Colon (tissue), 2 donors: ENCODE data around the gene COL9A3.
"Not testable (repeated sequence)": the region's sequence is repeated elsewhere in the genome, so short reads cannot be mapped to it uniquely, and the experiment has no call there.

Source experiments
- FAIRE-seq: peaks from 2 replicates; lab custom pipeline; 2012; peaks lifted over from hg19 to GRCh38; lab: Jason Lieb, UNC
- donor health status: control.
- donor health status: control.

COL9A3 gene

DNA sequence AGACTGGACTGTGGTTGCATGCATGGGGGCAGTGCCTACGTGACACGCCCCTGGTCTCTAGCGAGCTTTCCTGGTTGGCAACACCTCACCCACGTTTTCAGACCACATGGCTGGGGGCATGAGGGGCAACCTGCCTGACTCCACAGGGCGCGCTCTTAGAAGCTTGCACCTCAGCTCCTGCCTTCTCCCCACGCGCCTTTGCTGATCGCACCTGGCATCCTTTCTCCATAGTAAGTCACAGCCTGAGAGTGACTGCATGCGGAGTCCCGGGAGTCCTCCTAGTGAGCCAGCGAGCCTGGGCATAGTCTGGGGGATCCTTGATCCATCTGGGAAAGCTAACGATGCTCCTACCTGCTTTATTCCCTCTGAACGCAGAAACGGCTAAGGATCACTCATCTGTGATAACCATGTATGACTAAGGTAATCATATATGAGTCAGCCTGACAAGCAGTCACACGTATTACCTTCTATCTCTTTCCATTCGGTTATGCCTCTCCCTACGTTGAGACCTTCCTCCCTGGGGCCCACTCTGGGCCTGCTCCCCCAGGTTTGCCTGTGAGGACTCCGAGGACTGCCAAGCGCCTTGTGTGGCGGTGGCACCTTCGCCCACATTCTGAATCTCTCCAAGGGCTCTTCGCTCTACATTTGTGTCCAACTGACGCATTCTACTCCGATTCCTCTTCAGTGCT lies 40.2 kb downstream of the COL9A3 start:
- FAIRE-seq, result no peak

DNA sequence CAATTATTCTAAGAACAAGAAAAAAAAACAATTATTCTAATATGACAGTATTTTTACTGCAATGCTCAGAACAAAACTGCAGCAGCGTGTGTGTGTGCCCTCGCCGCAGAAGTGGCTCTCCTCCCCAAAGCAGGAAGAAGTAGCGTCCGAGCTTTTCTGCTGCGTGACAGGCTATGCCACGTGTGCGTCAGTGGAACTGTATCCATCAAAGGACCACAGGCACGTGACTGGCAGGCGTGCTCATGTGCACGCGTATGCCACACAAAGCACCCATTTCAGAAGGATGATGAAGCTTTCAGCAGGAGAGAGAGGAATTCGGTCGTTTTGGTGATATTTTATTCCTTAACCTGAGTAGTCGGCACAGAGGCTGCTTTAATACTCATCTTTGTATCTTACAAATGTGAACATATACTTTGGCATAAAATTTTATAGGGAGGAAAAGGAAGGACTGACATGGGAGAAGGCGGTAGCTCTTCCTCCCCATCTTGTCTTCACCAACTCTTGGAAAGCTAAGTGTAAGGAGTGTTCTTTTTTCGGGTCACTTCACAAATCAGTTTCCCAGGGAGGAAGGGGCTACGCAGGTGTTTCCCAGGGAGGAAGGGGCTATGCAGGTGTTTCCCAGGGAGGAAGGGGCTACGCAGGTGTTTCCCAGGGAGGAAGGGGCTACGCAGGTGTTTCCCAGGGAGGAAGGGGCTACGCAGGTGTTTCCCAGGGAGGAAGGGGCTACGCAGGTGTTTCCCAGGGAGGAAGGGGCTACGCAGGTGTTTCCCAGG lies 41.4 kb downstream of the COL9A3 start:
- FAIRE-seq, result no peak

DNA sequence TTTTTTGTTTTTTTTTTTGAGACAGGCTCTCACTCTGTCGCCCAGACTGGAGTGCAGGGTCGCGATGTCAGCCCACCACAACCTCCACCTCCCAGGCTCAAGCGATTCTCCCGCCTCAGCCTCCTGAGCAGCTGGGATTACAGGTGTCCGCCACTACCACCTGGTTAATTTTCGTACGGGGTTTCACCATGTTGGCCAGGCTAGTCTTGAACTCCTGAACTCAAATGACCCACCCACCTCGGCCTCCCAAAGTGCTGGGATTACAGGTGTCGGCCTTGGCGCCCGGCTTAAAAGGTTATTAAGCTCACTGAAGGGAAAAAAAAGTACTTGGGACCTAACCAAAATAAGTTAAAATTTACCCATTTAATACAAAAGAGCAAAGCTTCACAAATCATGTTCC lies 42.9 kb downstream of the COL9A3 start:
- FAIRE-seq, result no peak

DNA sequence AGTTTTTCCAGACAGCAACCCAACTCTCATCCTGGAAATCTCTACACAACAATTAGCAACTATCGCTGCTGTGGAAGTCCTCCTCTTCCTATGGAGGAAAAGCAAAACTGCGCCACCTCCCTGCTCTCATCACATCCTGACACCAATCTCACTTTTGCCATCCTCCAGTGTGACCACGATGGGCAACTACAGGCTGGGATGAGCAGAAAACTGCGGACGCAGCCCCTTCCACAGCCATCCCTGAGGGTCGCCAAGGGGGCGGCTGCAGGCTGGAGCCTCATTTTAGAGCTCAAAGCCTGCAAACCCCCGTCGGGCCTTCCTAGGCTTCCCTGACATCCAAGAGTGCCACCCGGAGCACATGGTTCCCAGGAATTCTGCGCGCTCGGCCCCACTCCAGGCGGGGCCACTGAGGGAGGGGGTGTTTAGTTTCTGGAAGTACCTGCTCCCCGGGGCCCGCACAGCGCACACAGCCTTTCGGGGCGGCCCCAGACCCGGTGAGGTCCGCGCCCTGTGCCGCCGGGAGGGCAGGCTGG lies 43.6 kb downstream of the COL9A3 start:
- FAIRE-seq, result no peak

DNA sequence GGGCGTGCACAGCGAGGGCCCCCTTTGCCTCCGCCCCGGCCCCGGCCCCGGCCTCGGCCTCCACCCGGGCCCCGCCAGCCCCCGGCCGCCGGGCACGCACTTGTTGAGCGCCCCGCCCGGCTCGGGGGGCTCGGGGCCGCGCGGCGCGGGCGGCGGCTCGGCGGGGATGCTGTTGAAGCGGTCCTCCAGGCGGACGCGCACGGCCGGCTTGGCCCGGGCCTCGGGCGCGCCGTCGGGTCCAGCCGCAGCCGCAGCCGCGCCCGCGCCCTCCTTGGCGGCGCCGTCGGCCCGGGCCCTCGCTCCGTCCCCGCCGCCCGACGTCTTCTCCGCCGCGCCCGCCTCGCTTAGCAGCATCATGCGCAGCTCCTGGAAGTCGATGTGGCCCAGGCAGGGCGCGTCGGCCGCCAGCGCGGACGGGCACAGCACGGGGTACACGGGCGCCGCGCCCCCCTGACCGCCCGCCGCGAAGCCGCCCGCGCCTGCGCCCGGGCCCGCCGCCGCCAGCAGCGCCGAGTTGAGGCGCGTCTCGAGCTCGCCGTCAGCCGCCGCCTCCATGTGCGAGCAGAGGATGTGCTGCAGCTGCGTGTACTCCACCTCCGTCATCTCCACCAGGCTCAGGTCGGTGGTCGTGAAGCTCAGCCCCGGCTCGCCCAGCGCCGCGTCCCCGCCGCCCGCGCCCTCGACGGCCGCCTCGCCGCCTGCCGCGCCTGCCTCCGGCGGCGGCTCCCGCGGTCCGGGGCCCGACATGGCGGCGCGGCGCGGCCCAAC lies 44.3 kb downstream of the COL9A3 start:
- no peak for FAIRE-seq

DNA sequence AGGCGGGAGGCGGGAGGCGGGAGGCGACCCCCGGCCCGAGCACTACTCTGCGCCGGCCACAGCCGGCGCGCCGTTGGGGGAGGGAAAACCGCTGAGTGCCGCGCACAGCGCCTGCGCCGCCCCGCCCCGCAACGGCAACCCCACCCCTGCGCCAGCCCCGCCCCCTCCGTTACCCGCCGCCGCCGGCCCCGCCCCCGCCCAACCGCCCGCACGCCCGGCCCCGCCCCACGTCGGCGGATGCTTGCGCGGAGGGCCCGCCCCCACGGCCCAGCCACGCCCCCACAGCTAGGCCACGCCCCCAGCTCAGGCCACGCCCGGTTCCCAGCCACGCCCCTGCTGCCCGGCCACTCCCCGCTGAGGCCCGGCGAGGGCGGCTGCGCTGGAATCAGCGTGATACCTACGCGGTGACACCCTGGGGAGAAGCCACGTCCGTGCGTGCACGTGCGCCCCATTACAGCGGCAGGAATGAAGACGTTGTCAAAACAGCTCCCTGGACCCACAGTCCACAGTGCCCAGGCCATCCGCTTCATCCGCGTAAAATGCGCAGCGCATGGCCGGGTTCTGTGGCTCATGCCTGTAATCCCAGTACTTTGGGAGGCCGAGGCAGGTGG lies 45.0 kb downstream of the COL9A3 start, which contains the start of gene TCFL5:
TCFL5 (minus strand) TSS at position 97 of the 611 bp plus-strand sequence. CDS start 152 bp downstream, outside the sequence.
- no peak for FAIRE-seq

DNA sequence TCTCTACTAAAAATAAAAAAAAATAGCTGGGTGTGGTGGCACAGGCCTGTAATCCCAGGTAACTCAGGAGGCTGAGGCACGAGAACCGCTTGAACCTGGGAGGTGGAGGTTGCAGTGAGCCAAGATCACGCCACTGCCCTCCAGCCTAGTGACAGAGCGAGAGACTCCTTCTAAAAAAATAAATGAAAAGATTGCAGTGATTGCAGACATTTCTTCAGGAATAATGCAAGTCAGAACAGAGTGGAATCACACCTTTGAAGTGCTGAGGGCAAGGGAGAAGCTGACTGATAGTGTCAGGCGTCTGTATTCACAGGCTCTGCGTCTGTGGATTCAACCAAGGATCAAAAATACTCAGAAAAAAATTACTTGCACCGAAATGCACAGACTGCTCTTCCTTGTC lies 47.4 kb downstream of the COL9A3 start:
- no peak for FAIRE-seq

DNA sequence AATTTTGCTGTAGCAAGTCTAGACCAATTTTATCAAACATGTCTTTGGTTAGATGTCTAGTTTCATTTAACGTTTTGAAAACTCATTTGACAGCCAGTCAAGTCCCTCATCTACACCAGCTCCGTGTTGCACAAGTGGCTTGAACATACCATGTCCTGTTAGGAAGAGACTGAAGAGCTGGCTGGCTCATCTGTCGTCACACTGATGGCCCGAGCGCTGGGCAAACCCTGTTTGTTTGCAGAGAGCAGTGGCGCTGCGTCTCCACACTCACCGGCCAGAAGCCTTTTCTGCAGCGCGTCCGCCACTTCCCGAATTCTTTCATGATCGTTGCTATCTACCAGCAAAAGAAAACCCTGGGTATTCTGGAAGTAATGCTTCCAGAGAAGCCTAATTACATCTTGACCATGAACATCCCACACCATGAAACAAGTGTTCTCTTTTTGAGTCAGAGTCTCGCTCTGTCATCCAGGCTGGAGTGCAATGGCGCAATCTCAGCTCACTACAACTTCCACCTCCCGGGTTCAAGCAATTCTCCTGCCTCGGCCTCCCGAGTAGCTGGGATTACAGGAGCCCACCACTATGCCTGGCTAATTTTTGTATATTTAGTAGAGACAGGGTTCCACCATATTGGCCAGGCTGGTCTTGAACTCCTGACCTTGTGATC lies 55.5 kb downstream of the COL9A3 start:
- FAIRE-seq, result no peak

DNA sequence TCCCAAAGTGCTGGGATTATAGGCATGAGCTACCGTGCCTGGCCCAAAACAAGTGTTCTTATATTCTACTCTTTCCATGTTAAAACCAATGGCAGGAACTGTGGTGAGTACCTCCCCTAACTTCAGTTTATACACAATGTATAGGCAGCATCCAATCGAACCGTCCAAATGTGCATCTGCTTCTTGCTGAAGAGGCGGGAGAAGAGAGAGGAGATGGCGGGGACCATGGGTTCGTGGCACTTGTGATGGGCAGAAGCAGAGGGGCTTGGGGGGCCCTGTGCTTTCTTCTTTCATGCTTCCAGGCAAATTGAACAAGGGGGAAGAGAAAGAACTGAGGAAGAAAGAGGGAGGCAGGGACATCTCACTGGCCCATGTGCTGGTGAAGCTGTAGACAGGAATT lies 56.0 kb downstream of the COL9A3 start:
- FAIRE-seq, result no peak

DNA sequence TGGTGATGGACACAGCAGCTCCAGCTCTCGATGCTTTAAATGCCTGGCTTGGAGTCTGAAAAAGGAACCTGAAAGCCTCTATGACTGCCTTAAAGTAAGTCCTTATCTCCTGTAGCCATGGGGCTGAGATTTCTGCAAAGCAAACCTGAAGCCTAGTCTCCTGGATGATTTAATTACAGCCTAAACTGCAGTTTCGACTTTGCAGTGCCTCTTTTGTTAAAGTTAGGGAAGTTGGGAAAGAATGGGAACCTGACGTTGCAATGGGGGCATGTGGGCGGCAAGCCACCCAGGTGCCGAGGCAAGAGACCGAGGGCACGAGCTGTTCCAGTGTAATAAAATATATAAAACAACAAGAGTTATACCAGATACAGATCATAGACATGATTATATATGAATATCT lies 56.4 kb downstream of the COL9A3 start:
- FAIRE-seq, result no peak

DNA sequence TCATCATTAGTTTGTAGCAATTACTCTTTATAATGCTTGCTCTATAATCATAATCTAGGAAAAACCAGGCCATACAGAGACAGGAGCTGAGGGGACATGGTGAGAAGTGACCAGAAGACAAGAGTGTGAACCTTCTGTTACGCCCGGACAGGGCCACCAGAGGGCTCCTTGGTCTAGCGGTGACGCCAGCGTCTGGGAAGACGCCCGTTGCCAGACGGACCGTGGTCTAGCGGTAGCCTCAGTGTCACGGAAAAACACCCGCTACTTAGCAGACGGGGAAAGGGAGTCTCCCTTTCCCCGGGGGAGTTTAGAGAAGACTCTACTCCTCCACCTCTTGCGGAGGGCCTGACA lies 56.8 kb downstream of the COL9A3 start:
- FAIRE-seq, result not testable (repeated sequence)

DNA sequence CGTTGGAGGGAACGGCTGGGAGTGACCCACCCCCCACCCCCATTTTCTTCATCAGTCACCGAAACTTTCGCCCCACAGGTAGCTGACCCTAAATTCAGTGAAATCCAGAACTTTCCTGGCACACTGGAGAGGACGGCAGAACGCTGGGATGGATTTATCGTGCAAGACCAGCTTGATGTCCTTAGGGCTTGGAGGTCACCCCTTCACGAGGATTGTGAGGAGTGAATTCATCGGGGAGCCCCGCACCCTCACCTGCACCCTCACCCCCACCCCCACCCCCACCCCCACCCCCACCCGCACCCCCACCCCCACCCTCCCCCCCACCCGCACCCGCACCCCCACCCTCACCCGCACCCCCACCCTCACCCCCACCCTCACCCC lies 58.1 kb downstream of the COL9A3 start:
- no peak for FAIRE-seq

DNA sequence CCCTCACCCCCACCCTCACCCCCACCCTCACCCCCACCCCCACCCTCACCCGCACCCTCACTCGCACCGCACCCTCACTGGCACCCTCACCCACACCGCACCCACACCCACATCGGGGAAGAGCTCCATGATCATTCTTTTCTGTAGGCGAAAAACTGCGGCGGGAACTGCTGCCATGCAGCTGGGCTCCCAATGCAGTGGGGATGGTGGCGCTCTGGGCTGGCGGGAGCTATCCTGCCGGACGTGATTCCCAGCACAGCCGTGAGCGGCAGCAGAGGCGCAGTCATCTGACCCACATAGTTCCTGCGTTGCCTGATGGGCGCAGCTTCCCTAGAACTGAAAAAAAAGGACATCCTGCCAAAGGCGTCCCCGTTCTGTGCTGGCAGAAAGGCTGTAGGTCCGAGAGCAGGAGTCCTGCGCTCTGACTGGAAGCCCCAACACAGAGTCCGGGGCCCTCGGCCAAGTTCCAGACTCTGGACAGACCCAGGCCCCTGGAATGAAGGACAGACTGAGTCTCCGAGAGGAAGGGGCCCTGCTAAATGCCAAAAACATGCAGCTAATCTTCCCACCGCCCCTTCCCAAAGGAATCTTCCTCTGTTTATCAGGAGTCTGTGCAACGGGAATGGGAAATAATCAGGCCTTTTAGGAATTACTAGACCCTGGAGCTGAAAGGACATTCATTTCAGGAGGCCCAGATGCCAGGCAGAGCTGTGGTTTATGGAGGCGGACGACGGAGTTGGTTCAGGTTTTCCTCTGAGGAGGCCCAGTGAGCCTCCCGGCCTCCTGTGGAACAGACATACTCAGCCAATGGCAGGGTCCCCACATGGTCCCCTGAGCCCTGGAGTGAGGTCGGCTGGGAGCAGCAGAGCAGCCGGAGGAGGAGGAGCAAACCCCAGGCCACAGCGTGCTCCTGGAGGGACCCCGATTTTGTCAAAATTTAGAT lies 58.8 kb downstream of the COL9A3 start:
- FAIRE-seq, result no peak

DNA sequence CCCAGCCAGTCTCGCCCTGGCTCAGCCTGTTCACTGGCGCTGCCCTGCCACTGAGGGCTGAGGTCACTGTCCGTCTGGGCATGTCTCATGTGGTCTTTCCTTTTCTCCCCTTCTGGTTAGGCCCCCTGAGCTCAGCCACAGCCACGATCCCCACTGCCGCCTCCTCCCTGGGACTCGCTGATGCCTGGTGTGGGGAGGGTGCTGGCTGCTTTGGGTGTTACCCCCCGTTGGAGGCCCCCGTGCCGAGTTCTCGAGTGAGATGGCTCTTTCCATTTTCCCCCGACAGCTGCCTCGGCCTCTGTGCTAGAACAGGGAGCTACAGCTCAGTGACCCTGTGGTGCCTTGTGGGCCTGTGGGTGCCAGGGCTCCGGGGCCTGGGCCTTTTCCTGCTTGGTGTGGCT lies 59.7 kb downstream of the COL9A3 start:
- no peak for FAIRE-seq

DNA sequence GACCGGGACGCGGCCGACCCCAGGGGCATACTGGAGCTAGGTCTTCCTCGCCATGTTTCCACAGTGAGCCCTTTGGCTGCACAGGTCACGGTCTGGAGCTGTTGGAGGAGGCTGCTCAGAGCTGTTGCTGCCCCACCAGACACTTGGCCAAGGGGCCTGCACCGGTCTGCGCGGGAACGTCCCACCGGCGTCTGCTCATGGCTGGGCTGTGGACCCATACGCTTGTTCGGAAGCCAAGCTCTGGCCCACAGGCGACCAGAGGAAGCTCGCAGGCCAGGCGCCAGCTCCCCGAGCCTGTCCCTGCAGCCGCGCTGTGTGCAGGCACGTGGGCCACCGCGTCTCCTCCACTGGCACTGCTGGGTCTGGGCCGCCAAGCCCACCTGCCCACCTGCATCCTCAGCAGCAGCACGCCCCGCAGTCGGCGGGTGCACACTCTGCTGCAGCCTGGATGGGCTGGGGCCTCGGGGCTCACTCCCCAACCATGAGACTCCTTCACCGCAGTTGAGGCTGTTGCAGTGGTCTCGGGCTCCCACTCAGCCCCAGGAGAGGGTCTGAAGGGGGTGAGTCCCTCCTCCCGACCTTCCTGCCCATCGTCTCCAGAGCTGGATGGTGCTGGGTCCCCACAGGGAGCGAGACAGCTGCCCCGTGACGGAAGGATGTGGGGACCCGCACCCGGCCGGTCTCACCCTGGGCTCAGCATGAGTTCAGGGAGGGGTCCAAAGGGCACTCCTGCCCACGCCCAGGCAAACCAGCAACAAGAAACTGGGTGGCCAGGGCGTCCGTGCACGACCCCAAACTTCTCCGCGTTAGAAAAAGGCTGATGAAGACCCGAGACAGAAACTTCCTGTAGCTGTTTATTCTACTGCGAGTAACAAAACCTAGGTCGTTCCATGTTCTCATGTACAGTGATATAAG lies 60.3 kb downstream of the COL9A3 start:
- no peak for FAIRE-seq

DNA sequence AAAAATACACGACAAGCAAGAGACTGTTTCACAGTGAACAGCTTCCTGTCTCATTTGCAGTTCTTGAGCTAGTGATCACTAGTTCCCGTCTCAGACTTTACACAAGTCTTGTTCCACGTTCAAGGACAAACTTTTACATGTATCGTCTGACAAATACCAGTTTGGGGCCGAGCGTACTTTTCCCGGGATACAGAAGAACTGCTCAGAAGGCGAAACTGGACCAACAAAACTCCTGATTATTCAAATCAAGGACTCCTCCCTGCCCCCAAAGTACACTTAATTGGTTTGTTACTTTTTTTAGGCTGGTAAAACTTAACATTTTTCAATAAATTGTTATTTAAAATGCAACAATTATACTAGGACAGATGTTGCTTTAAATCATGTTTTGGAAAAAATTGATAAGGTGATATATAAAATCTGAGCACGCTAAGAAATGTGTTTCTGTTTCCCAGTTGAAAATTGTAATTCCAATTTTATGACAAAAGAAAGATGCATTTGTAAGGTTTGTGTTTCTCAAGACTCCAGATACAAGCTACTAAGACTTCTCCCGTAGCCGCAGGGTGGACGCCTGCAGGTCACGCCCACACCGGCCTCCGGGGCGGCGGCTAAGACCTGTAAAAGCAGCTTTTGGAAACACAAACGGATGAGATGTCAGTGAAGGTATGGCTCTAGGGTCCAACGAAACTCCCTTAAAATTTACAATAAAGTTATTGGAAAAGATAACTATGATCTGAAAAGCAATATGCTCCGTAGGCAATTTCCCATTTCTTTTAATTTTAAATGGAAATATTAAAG lies 61.6 kb downstream of the COL9A3 start:
- no peak for FAIRE-seq

DNA sequence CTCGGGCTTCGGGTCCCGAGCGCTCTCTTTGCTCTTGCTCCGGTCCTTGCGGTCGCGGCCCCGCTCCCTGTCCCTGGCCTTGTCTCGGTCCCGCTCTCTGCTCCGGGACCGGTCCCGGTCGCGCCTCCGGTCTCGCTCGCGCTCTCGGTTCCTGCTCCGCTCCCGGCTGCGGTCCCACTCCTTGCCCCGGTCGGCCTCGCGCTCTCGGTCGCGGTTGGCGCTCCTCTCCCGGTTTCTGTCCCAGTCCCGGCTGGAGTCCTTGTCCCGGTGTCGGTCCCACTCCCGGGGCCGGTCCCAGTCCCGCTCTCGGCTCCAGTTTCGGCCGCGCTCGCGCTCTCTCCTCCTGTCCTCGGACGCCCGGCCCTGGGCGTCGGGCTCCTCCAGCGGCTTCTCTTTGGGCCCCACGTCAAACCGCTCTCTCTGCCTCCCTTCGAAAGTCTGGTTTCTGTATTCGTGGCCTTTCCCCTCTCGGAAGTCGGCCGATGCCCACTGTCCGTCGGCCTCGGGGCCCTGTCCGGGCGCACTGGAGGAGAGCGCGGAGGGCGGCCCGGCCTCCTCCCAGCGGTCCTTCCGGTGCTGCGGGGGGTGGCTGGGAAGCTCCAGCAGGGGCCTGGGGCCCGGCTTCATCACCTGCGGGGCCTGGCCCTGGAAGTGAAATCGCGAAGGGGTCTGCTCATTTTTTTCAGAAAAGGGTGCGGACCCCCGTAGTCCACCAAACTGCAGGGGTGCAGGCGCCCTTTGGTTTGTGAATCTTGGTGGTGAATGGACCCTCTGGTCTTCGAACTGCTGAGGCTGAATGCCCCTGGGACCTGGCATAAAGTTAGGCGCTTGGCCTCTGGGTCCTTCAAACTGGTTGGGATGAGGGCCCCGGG lies 62.7 kb downstream of the COL9A3 start:
- FAIRE-seq, result no peak
